GM19351 (cell line): ENCODE results near the gene RRAS2.
"Not testable (repeated sequence)": the region's sequence is repeated elsewhere in the genome, so short reads cannot be mapped to it uniquely, and the experiment has no call there.

ENCODE experiments used
- ATAC-seq: cut with Tn5 transposase; IDR thresholded peaks from one replicate; pipeline ENCODE4 v1.9.1; 2021; ENCODE audit warnings: mild to moderate bottlenecking, moderate library complexity; ENCODE audit not compliant: unreplicated experiment

The RRAS2 gene

DNA sequence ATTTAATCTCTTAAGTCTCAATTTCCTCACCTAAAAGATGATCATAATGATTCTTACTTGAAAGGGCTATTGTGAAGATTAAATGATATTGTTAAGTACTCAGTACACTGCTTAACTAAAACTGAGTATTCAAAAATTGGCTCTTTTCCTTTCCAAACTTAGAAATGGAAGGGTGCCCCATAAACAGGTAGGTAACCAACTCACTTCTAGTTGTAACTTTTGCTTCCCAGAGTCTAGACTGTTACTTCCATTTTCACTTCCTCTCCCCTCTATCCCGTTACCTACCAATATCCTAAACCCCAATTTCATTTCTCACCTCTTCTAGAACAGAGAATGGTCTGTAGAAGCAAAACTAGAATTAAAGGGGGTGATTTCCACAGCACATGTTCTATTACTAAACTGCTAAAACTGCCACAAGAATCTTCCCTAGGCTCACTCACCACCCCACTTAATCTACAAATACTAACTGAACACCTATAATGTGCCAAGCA is 50.0 kb downstream of the RRAS2 start:
- ATAC-seq, result peak; percentile 50

DNA sequence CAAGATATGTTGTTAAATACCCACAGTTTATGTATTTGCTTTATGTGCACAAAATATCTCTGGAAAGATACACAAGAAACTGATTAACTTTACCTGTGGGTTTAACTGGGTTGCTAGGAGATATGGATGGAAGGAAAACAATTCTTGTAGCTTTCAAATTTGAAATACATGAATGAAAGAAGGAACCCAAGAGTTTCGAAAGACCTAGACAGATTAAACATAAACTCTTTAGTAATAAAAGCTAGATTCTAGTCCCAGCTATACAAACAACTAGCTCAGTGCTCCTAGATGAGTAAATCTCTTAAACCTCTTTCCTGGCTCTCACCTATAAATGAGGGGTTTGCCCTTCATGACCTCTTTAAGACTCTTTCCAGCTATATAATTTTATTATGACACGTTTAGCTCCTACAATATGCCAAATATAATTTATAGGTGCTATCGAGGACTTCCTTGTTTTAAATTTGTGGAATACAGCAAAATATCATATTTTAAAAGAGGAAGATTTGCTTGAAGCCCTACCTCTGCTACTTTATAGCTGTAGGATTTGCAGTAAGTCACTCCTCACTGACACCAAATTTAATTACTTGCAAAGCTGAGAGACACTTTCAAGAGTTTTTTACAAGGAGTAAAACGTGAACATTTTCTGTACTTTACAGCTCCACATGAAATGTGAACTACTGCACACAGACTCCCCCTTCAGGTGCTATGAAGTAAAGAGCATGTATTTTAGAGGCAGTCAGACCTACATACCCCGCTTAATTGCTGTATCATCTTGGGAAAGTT is 50.7 kb downstream of the RRAS2 start:
- peak; percentile 59 for ATAC-seq

GRCh38 chr11:14306481-14306880 is 52.5 kb downstream of the RRAS2 start:
- ATAC-seq, result no peak

DNA sequence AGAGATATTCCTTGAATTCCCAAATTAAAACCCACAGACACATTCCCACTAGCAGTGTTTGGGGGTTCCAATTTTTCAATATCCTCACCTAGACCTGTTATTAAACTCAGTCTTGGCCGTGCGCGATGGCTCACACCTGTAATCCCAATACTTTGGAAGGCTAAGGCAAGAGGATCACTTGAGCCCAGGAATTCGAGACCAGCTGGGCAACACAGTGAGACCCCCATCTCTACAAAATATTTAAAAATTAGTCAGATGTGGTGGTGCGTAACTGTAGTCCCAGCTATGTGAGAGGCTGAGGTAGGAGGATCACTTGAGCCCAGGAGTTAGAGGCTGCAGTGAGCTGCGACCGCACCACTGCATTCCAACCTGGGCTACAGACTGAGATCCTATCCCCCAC is 53.3 kb downstream of the RRAS2 start:
- ATAC-seq, result no peak

- no peak for ATAC-seq
Observed at GRCh38 chr11:14304601-14305000, 54.4 kb downstream of the RRAS2 start.

GRCh38 chr11:14300661-14301304 is 58.2 kb downstream of the RRAS2 start:
- ATAC-seq, result peak; percentile 87

- no peak for ATAC-seq
Observed at GRCh38 chr11:14299921-14300320, 59.1 kb downstream of the RRAS2 start.

GRCh38 chr11:14290422-14290821 is 68.6 kb downstream of the RRAS2 start:
- no peak for ATAC-seq

- ATAC-seq, result peak; percentile 47
Observed at GRCh38 chr11:14288189-14288935, 70.6 kb downstream of the RRAS2 start.

GRCh38 chr11:14278869-14279268 is 80.1 kb downstream of the RRAS2 start:
- not testable (repeated sequence) for ATAC-seq

DNA sequence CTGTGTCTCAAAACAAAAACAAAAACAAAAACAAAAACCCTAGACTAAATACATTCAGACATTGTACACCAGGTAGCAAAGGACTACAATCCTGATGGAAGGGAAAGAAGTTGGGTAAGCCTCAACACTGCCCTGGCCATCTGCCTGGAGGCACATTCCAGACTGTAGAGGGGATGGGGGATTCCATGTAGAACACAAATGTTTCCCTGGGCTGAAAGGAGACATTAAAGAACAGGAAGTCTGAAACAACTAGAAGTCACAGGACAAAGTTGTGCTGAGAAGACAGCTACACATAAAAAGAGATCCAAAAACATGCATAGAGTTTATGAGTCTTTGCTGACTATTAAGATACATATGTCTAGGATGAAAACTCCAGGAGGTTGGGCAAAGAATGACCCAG is 83.9 kb downstream of the RRAS2 start:
- no peak for ATAC-seq

GRCh38 chr11:14273895-14274294 is 85.1 kb downstream of the RRAS2 start:
- ATAC-seq, result no peak

GRCh38 chr11:14270690-14271542 is 88.1 kb downstream of the RRAS2 start:
- peak; percentile 69 for ATAC-seq

- peak; percentile 47 for ATAC-seq
Observed at GRCh38 chr11:14269692-14270573, 89.0 kb downstream of the RRAS2 start.

DNA sequence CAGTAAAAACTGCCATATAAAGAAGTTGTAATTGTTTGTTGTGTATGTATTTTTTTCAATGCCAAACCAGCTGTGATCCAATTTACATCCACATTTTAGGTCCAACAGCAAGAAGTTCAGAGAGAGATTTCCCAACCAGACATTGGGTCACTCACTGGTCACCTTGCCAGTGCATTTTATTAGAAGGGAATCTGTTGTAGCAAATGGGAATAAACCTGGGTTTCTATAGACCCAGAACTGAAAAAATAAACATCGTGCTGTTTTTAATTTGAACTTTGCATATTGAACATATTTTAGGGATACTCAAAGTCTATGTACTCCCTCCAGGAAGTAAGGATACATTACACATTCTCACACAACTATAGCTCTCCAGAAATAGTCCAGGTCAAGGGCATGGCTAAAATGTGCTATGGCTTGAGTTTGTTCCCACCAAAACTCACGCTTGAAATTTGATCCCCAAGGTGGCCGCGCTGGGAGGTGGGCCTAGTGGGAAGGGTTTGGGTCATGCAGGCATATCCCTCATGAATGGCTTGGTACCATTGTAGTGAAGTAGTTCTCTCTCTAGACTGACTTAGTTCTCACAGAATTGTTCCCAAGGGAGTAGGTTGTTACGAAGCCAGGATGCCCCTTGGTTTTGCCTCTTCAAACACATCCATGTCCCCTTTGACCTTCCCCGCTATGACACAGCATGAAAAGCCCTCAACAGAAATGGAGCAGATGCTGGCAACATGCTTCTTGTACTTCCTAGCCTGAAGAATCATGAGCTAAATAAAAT is 90.9 kb downstream of the RRAS2 start:
- ATAC-seq, result no peak

DNA sequence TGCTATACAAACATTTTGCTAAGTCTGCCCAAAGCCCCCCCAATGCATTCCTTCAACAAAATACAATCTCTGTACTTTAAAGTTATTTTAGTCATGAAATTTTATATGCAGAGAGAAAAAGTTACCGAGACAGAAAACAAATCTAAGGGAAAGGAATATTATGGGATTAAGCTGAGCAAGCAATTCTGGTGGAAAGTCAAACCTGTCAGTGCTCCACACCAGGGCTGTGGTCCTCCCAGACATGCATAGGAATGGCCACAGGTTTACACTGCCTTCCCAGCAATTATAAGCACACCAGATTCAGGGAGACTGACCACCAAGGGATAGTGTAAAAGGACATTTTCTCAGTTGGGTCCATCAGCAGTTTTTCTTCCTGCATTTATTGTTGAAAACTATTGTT is 92.4 kb downstream of the RRAS2 start:
- no peak for ATAC-seq

DNA sequence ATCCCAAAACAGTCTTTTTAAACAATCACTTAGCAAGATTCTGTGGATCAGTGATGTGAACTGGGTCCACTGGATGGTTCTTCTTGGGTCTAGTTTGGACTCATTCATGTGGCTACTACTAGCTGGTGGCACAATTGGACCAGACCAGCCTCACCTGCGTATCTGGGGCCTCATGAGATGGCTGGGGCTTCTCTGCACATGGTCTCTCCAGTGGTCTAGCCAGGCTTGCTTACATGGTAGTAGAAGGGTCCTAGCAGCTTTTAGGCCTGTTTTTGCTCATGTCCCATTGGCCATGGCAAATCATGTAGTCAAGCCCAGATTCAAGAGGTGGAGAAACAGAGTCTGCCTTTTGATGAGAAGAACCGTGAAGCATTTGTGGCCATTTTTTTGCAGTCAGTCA is 94.0 kb downstream of the RRAS2 start:
- ATAC-seq, result no peak

DNA sequence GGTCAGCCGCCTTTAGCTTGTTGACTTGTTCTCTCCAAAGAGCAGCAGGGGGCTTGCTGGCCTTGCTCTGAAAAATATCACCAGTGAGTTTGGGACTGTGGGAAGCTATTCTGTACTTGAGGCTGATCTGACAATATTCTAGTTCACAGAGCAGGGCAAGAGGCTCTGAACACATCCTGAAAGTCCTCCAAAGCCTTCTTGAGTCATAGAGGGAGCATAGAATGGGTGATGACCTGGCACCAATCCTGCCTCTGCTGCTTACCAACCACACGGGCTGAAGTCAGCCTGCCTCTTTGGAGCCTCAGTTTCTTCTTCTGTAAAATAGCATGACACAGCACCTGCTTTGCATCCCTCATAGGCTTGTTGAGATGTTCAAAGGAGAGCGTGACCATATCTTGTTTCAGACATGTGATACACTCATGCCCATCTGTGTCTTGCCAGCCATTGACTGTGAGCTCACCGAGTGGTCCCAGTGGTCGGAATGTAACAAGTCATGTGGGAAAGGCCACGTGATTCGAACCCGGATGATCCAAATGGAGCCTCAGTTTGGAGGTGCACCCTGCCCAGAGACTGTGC is 96.6 kb downstream of the RRAS2 start:
- no peak for ATAC-seq

- ATAC-seq, result no peak
Observed at GRCh38 chr11:14261066-14261465, 97.9 kb downstream of the RRAS2 start.
